Trophoblast cell (in vitro differentiated cells and primary cell): ENCODE results near the gene SLFNL1.

Experiments
- DNase-seq, 2 donors: peaks; one replicate each; pipeline ENCODE4 v3.0.0-alpha.2; 2016
- H2AFZ ChIP-seq: 2 replicates; pipeline ENCODE4 v1.6.1; 2013; ENCODE audit warnings: low read length, moderate library complexity, mild to moderate bottlenecking; ENCODE audit not compliant: insufficient read depth, poor library complexity
- H2AK5ac ChIP-seq: 2 replicates; pipeline ENCODE4 v1.6.1; 2013; ENCODE audit warnings: mild to moderate bottlenecking, low read length
- H2BK120ac ChIP-seq: 2 replicates; pipeline ENCODE4 v1.6.1; 2013; ENCODE audit warnings: low read length, mild to moderate bottlenecking, moderate library complexity; ENCODE audit not compliant: insufficient read depth, poor library complexity
- H2BK12ac ChIP-seq: 2 replicates; pipeline ENCODE4 v1.6.1; 2013; ENCODE audit warnings: mild to moderate bottlenecking, low read length, moderate library complexity
- H2BK5ac ChIP-seq: 2 replicates; pipeline ENCODE4 v1.6.1; 2013; ENCODE audit warnings: low read length, low read depth, moderate library complexity, mild to moderate bottlenecking; ENCODE audit not compliant: poor library complexity
- H3K14ac ChIP-seq: 2 replicates; pipeline ENCODE4 v1.6.1; 2013; ENCODE audit warnings: mild to moderate bottlenecking, low read length
- H3K18ac ChIP-seq: 2 replicates; pipeline ENCODE4 v1.6.1; 2013; ENCODE audit warnings: mild to moderate bottlenecking, low read length
- H3K23ac ChIP-seq: 2 replicates; pipeline ENCODE4 v1.6.1; 2013; ENCODE audit warnings: low read length
- H3K27ac ChIP-seq: 2 replicates; pipeline ENCODE4 v1.5.1; 2013; ENCODE audit warnings: low read depth, mild to moderate bottlenecking, inconsistent platforms, low read length, moderate library complexity
- H3K27me3 ChIP-seq: 2 replicates; pipeline ENCODE4 v1.6.1; 2013; ENCODE audit warnings: inconsistent platforms, mild to moderate bottlenecking, low read length, moderate library complexity; ENCODE audit not compliant: insufficient read depth
- H3K36me3 ChIP-seq, 2 experiments: 1 replicate in 1 of 2; 2 replicates in 1 of 2; pipeline ENCODE4 v1.6.1; 2013; ENCODE audit warnings: low read length in 2 of 2, mild to moderate bottlenecking in 2 of 2, moderate library complexity in 1 of 2; ENCODE audit not compliant: insufficient read depth in 2 of 2, control insufficient read depth in 1 of 2
- H3K4ac ChIP-seq: 2 replicates; pipeline ENCODE4 v1.6.1; 2013; ENCODE audit warnings: low read depth, mild to moderate bottlenecking, low read length, moderate library complexity
- H3K4me1 ChIP-seq, 2 experiments: 1 replicate in 1 of 2; 2 replicates in 1 of 2; pipeline ENCODE4 v1.6.1; 2013; ENCODE audit warnings: low read length in 2 of 2, mild to moderate bottlenecking in 2 of 2, moderate library complexity in 1 of 2; ENCODE audit not compliant: insufficient read depth in 2 of 2, control insufficient read depth in 1 of 2
- H3K4me2 ChIP-seq: 2 replicates; pipeline ENCODE4 v1.6.1; 2013; ENCODE audit warnings: inconsistent platforms, mild to moderate bottlenecking, low read length, moderate library complexity
- H3K4me3 ChIP-seq: 2 replicates; pipeline ENCODE4 v1.5.1; 2013; ENCODE audit warnings: mild to moderate bottlenecking, low read depth, low read length, inconsistent platforms
- H3K79me1 ChIP-seq: one replicate; pipeline ENCODE4 v1.6.1; 2013; ENCODE audit warnings: low read length
- H3K79me2 ChIP-seq: 2 replicates; pipeline ENCODE4 v1.6.1; 2013; ENCODE audit warnings: low read length, mild to moderate bottlenecking; ENCODE audit not compliant: control insufficient read depth, insufficient read depth, poor library complexity
- H3K9ac ChIP-seq: 2 replicates; pipeline ENCODE4 v1.6.1; 2013; ENCODE audit warnings: mild to moderate bottlenecking, low read length
- H3K9me3 ChIP-seq: 2 replicates; pipeline ENCODE4 v1.6.1; 2013; ENCODE audit warnings: low read depth, mild to moderate bottlenecking, control low read depth, inconsistent platforms, low read length; ENCODE audit not compliant: insufficient read depth
- H4K12ac ChIP-seq: 2 replicates; pipeline ENCODE4 v1.6.1; 2013; ENCODE audit warnings: low read depth, mild to moderate bottlenecking, low read length, moderate library complexity
- H4K8ac ChIP-seq: 2 replicates; pipeline ENCODE4 v1.6.1; 2013; ENCODE audit warnings: low read depth, mild to moderate bottlenecking, low read length, moderate library complexity
- H4K91ac ChIP-seq: one replicate; pipeline ENCODE4 v1.6.1; 2013; ENCODE audit warnings: low read depth, mild to moderate bottlenecking, low read length, moderate library complexity
- WGBS: extraction: QIAGEN DNeasy Blood & Tissue Kit; methylation state at CpG from one replicate; pipeline ENCODE4 v1.1.7; 2013; ENCODE audit warnings: missing lambda C conversion rate; ENCODE audit not compliant: insufficient read length, insufficient coverage; ENCODE audit errors: extremely low coverage; 5-methylcytosine and 5-hydroxymethylcytosine counted together

Gene SLFNL1

GRCh38 chr1:40973912-40974311 is 47.6 kb downstream of the SLFNL1 start:
- no peak overlapping the region for H2BK120ac ChIP-seq
- no peak for DNase-seq
- no peaks in the 10 kb centered on the region for H3K27me3 ChIP-seq
- peaks cover 16% of the 10 kb centered on the region for H3K79me1 ChIP-seq
- H3K4me1 ChIP-seq: peaks cover 11 to 14% of the 10 kb centered on the region in 2 experiments
- no CpG with 5 or more reads among the region's 2 CpGs for WGBS
- no peak overlapping the region for H3K9ac ChIP-seq
- H3K4ac ChIP-seq: no peak overlapping the region
- peaks cover under 1% of the 10 kb centered on the region for H3K79me2 ChIP-seq
- no peak overlapping the region for H3K23ac ChIP-seq
- H3K18ac ChIP-seq: no peak overlapping the region
- no peak overlapping the region for H2AK5ac ChIP-seq
- H3K4me3 ChIP-seq: no peak overlapping the region
- no peak overlapping the region for H4K91ac ChIP-seq
- no peak overlapping the region for H3K27ac ChIP-seq
- no peak overlapping the region for H3K4me2 ChIP-seq
- no peak overlapping the region for H2BK5ac ChIP-seq
- H3K9me3 ChIP-seq: no peaks in the 10 kb centered on the region
- H3K14ac ChIP-seq: no peak overlapping the region
- H2AFZ ChIP-seq: no peak overlapping the region
- peak overlapping the region; percentile 70 for H2BK12ac ChIP-seq
- H4K12ac ChIP-seq: no peak overlapping the region
- H4K8ac ChIP-seq: no peak overlapping the region
- H3K36me3 ChIP-seq: no peaks in the 10 kb centered on the region

GRCh38 chr1:40971966-40972365 is 49.6 kb downstream of the SLFNL1 start:
- H4K91ac ChIP-seq: peak overlapping the region; percentile 5
- peaks cover 13% of the 10 kb centered on the region for H3K79me1 ChIP-seq
- H3K18ac ChIP-seq: no peak overlapping the region
- H2AK5ac ChIP-seq: no peak overlapping the region
- H2AFZ ChIP-seq: no peak overlapping the region
- H2BK120ac ChIP-seq: no peak overlapping the region
- no peak overlapping the region for H3K4me2 ChIP-seq
- DNase-seq: no peak
- H3K9ac ChIP-seq: no peak overlapping the region
- H3K23ac ChIP-seq: no peak overlapping the region
- no peaks in the 10 kb centered on the region for H3K27me3 ChIP-seq
- no CpG with 5 or more reads among the region's 1 CpG for WGBS
- H3K27ac ChIP-seq: no peak overlapping the region
- H3K4me3 ChIP-seq: no peak overlapping the region
- H3K14ac ChIP-seq: no peak overlapping the region
- no peaks in the 10 kb centered on the region for H3K9me3 ChIP-seq
- H4K8ac ChIP-seq: no peak overlapping the region
- no peak overlapping the region for H2BK5ac ChIP-seq
- H3K79me2 ChIP-seq: no peaks in the 10 kb centered on the region
- H3K4me1 ChIP-seq: peaks cover 12 to 14% of the 10 kb centered on the region in 2 experiments
- no peak overlapping the region for H4K12ac ChIP-seq
- no peak overlapping the region for H2BK12ac ChIP-seq
- no peaks in the 10 kb centered on the region for H3K36me3 ChIP-seq
- no peak overlapping the region for H3K4ac ChIP-seq

GRCh38 chr1:40969445-40969844 is 52.1 kb downstream of the SLFNL1 start:
- no peak overlapping the region for H2BK5ac ChIP-seq

GRCh38 chr1:40966417-40966816 is 55.1 kb downstream of the SLFNL1 start:
- Histone ChIP-seq H2AK5ac (no peak overlapping the region), H3K9ac (no peak overlapping the region), H3K14ac (no peak overlapping the region), H4K12ac (no peak overlapping the region), H3K9me3 (no peaks in the 10 kb centered on the region), H2BK12ac (no peak overlapping the region), H3K36me3 (no peaks in the 10 kb centered on the region), H2BK120ac (no peak overlapping the region), H3K79me1 (peaks cover 4% of the 10 kb centered on the region), H3K4me2 (no peak overlapping the region), H2AFZ (no peak overlapping the region), H3K4me3 (no peak overlapping the region), H3K4ac (no peak overlapping the region), H4K91ac (no peak overlapping the region), H3K23ac (no peak overlapping the region), H3K27me3 (no peaks in the 10 kb centered on the region), H3K18ac (no peak overlapping the region), H3K27ac (no peak overlapping the region), H3K4me1 (peaks cover 2 to 9% of the 10 kb centered on the region in 2 experiments), H3K79me2 (no peaks in the 10 kb centered on the region), H4K8ac (no peak overlapping the region), H2BK5ac (no peak overlapping the region)
- DNase-seq: no peak
- WGBS: no CpG with 5 or more reads among the region's 4 CpGs

More at GRCh38 chr1:40969445-40969844, 52.1 kb downstream of the SLFNL1 start:
- Histone ChIP-seq H2BK12ac (no peak overlapping the region), H3K36me3 (no peaks in the 10 kb centered on the region), H4K8ac (no peak overlapping the region), H2AK5ac (no peak overlapping the region), H4K12ac (no peak overlapping the region), H3K9ac (no peak overlapping the region), H3K23ac (no peak overlapping the region), H3K4ac (no peak overlapping the region), H3K79me1 (peaks cover 4% of the 10 kb centered on the region), H3K27ac (no peak overlapping the region), H2BK120ac (no peak overlapping the region), H3K79me2 (no peaks in the 10 kb centered on the region), H3K4me2 (no peak overlapping the region), H4K91ac (no peak overlapping the region), H3K4me3 (no peak overlapping the region), H3K14ac (no peak overlapping the region), H3K4me1 (peaks cover 2 to 9% of the 10 kb centered on the region in 2 experiments), H3K18ac (no peak overlapping the region), H3K27me3 (no peaks in the 10 kb centered on the region), H2AFZ (no peak overlapping the region), H3K9me3 (no peaks in the 10 kb centered on the region)
- no CpG with 5 or more reads among the region's 6 CpGs for WGBS
- no peak for DNase-seq
